Heart left ventricle (tissue), 13 donors: ENCODE data around the gene CFAP299.

Experiments
- CTCF ChIP-seq, 12 donors: fragments of 200-600 bp; sonication (generic) in 4 of 12; IDR thresholded peaks; one replicate each; pipeline versions ENCODE4 v1.5.0 to v1.8.0; 2018 to 2022; ENCODE audit warnings: antibody characterized with exemption in 12 of 12, mild to moderate bottlenecking in 5 of 12
- POLR2A ChIP-seq, 2 donors: fragments of 450-650 bp; IDR thresholded peaks; one replicate each; pipeline ENCODE4 v1.6.1; 2017; ENCODE audit warnings: antibody characterized with exemption in 2 of 2, mild to moderate bottlenecking in 2 of 2, moderate library complexity in 2 of 2
- donor health status: ischemic (EF 13 %, LVEDD 7.1; RV severe dilation, severe dysfunction).
- donor health status: DM: no; HTN: yes; CAD: no.
- donor health status: DM: no; HTN: no; CAD: no.
- donor health status: ischemic (EF 25% LVEDD 6.9; RV normal size, moderate dysfunction).
- donor health status: ischemic (EF 25% LVEDD 5.7; RV mildly dilated, moderate dysfunction).
- donor health status: ischemic (EF 35%, LVEDD 5.7; RV mildly dilated, moderate dysfunction).
- donor health status: nonischemic (EF 11% LVEDD 7.7; RV severe dilation, severe dysfunction).
- donor health status: DM: yes; HTN: yes; CAD: no.
- donor health status: PGD.
- donor health status: ischemic (EF 29% LVEDD 5.4; RV normal size, mild dysfunction).
- donor health status: nonischemic (EF 23%, LVEDD 6.1; RV moderate dilation, normal function).

GRCh38 chr4:80452768-80453167, 117.2 kb downstream of the CFAP299 start:
- TF ChIP-seq POLR2A (IDR thresholded peaks at IDR 0.05) = no peak
- no peak for TF ChIP-seq CTCF (IDR thresholded peaks at IDR 0.05)
